Raji (cell line): Measurements from ENCODE around the gene ARID3A.
A peak's percentile ranks its signal among the peaks of the same experiment; 100 is the strongest.

ENCODE experiments used
- POLR2A ChIP-seq: IDR thresholded peaks from 2 replicates; pipeline ENCODE4 v1.6.1; 2011; ENCODE audit warnings: low read depth, low read length, control low read depth; ENCODE audit not compliant: insufficient read depth

Gene ARID3A

GRCh38 chr19:902446-903226 is 23.2 kb upstream of the ARID3A start:
- no peak for TF ChIP-seq POLR2A

- TF ChIP-seq POLR2A: no peak
Observed at GRCh38 chr19:903266-903797, 22.5 kb upstream of the ARID3A start.

GRCh38 chr19:904545-904944 is 21.3 kb upstream of the ARID3A start:
- TF ChIP-seq POLR2A: no peak

- no peak for TF ChIP-seq POLR2A
Observed at GRCh38 chr19:906480-906879, 19.4 kb upstream of the ARID3A start.

- no peak for TF ChIP-seq POLR2A
Observed at GRCh38 chr19:907183-907853, 18.5 kb upstream of the ARID3A start.

- no peak for TF ChIP-seq POLR2A
Observed at GRCh38 chr19:911197-912033, 14.4 kb upstream of the ARID3A start.

- no peak for TF ChIP-seq POLR2A
Observed at GRCh38 chr19:912181-913079, 13.4 kb upstream of the ARID3A start.

GRCh38 chr19:913080-913748 is 12.6 kb upstream of the ARID3A start, which contains the start of gene R3HDM4:
Gene R3HDM4 (minus strand): TSS chr19:913219. CDS start chr19:913157, 62 bp downstream.
- peak; percentile 47 for TF ChIP-seq POLR2A

- TF ChIP-seq POLR2A: no peak
Observed at GRCh38 chr19:916645-917322, 9.1 kb upstream of the ARID3A start.

GRCh38 chr19:917323-918151 is 8.3 kb upstream of the ARID3A start, which contains the start of gene KISS1R:
Gene KISS1R (plus strand): TSS chr19:917333. CDS start chr19:917503, 170 bp downstream.
- no peak for TF ChIP-seq POLR2A

GRCh38 chr19:918152-918437 is 7.7 kb upstream of the ARID3A start:
- TF ChIP-seq POLR2A: no peak

GRCh38 chr19:918481-919198 is 7.2 kb upstream of the ARID3A start:
- no peak for TF ChIP-seq POLR2A
